Heart right ventricle (tissue), 16 donors: ENCODE data around the gene TINAG. TPM values are rescaled to one million over a fixed set of nuclear protein-coding genes. Genes with fewer than 3 reads are reported as not detected.

Source experiments
- ATAC-seq, 8 donors: fragments of 200-7000 bp; cut with Tn5 transposase; one replicate each; pipeline ENCODE4 v1.9.1; 2020; ENCODE audit warnings: mild to moderate bottlenecking in 8 of 8, moderate library complexity in 8 of 8, moderate number of reproducible peaks in 1 of 8
- DNase-seq, 2 donors: peaks; one replicate each; pipeline ENCODE4 v3.0.0-alpha.2; 2020
- H3K27ac ChIP-seq, 10 donors: fragments of 200-600 bp; sonication (generic) in 2 of 10; one replicate each; pipeline versions ENCODE4 v1.5.0 to v1.8.0; 2020 to 2022; ENCODE audit warnings: mild to moderate bottlenecking in 3 of 10
- H3K27me3 ChIP-seq, 7 donors: fragments of 200-600 bp; one replicate each; pipeline ENCODE4 v1.8.0; 2021 to 2022; ENCODE audit warnings: mild to moderate bottlenecking in 2 of 7
- H3K36me3 ChIP-seq, 9 donors: fragments of 200-600 bp; sonication (generic) in 1 of 9; one replicate each; pipeline versions ENCODE4 v1.5.0 to v1.8.0; 2020 to 2022; ENCODE audit warnings: mild to moderate bottlenecking in 2 of 9
- H3K4me1 ChIP-seq, 9 donors: fragments of 200-600 bp; sonication (generic) in 1 of 9; one replicate each; pipeline versions ENCODE4 v1.5.0 to v1.8.0; 2020 to 2022; ENCODE audit warnings: mild to moderate bottlenecking in 4 of 9
- H3K4me3 ChIP-seq, 10 donors: fragments of 200-600 bp; sonication (generic) in 2 of 10; one replicate each; pipeline versions ENCODE4 v1.5.0 to v1.8.0; 2020 to 2022; ENCODE audit warnings: mild to moderate bottlenecking in 7 of 10, moderate library complexity in 2 of 10
- H3K9me3 ChIP-seq, 11 donors: fragments of 200-600 bp in 10 of 11; sonication (generic) in 2 of 11; one replicate each; pipeline versions ENCODE4 v1.5.0 to v1.8.0; 2013 to 2022; ENCODE audit warnings: mild to moderate bottlenecking in 2 of 11, control low read depth in 1 of 11, moderate library complexity in 1 of 11
- CTCF ChIP-seq, 9 donors: fragments of 200-600 bp; sonication (generic) in 2 of 9; IDR thresholded peaks; one replicate each; pipeline versions ENCODE4 v1.5.0 to v1.8.0; 2021 to 2022; ENCODE audit warnings: antibody characterized with exemption in 9 of 9, mild to moderate bottlenecking in 5 of 9, moderate library complexity in 1 of 9
- WGBS, 2 donors: extraction: QIAGEN DNeasy Blood & Tissue Kit; methylation state at CpG; one replicate each; pipeline ENCODE4 v1.1.7; 2013; ENCODE audit warnings: inconsistent platforms in 1 of 2; 5-methylcytosine and 5-hydroxymethylcytosine counted together
- intact Hi-C, 10 donors: fragments of 100-400 bp; cut with DNase I; formaldehyde crosslinking; loops; one replicate each; pipeline versions ENCODE4 v1.11.1 to v1.14.2; 2022
- long read RNA-seq, 3 donors: library from polyadenylated mRNA; unstranded; transcript quantifications; one replicate each; pipeline ENCODE4 v2.0.0, GENCODE V29; 2020 to 2021
- polyA plus RNA-seq, 2 donors: library from polyadenylated mRNA; stranded (reverse); fragments of 200-250 nt; gene quantifications; one replicate each; pipeline ENCODE4 v1.2.3, GENCODE V29; 2013
- total RNA-seq, 10 donors: library from RNA; stranded (reverse); fragmentation: NEBNext Ultra II Directional in 3 of 10; extraction: Animal tissue kit (Norgen Biotek cat#: 25700) in 3 of 10; gene quantifications; one replicate each; pipeline versions ENCODE4 v1.2.1 to v1.2.4, GENCODE V29; 2021 to 2023
- donor health status: Arrhythmogenic right ventricular cardiomyopathy.
- donor health status: ischemic (EF 13 %, LVEDD 7.1; RV severe dilation, severe dysfunction).
- donor health status: healthy with polysubstance abuse.
- donor health status: DM: no; HTN: yes; CAD: no.
- donor health status: DM: no; HTN: no; CAD: no.
- donor health status: ischemic (EF 25% LVEDD 6.9; RV normal size, moderate dysfunction).
- donor health status: ischemic (EF 25% LVEDD 5.7; RV mildly dilated, moderate dysfunction).
- donor health status: healthy.
- donor health status: DM: yes; HTN: yes; CAD: no.
- donor health status: Ischemic cardiomyopathy.
- donor health status: ischemic (EF 35%, LVEDD 5.7; RV mildly dilated, moderate dysfunction).
- donor health status: nonischemic (EF 11% LVEDD 7.7; RV severe dilation, severe dysfunction).
- donor health status: DM: yes; HTN: yes; CAD: no.
- donor health status: PGD.
- donor health status: ischemic (EF 29% LVEDD 5.4; RV normal size, mild dysfunction).
- donor health status: nonischemic (EF 23%, LVEDD 6.1; RV moderate dilation, normal function).

Gene TINAG
- total RNA-seq (1 to 10 TPM in 1 of 10 donors, under 1 TPM in 7, not detected in 2; 0.22 to 1.0 (median 0.35) TPM), polyA plus RNA-seq (under 1 TPM; 0.04 to 0.22 TPM)
- long read RNA-seq, donor 1, result 0 reads
- long read RNA-seq, donor 2, result 0 reads
- long read RNA-seq, donor 3, result 0 reads

- no peak for TF ChIP-seq CTCF (IDR thresholded peaks at IDR 0.05)
- Histone ChIP-seq H3K36me3 (no peaks in the 10 kb centered on the region), H3K4me3 (no peak within 1 kb of the TSS), H3K27ac (no peak within 1 kb of the TSS), H3K27me3 (no peaks in the 10 kb centered on the region), H3K4me1 (no peaks in the 10 kb centered on the region), H3K9me3 (no peaks in the 10 kb centered on the region)
- WGBS, 2 donors, result 81 to 83% methylated on average over 10 of the region's 10 CpGs
- DNase-seq (no peak), ATAC-seq (no peak)
- intact Hi-C loops, result no loop called here
These were observed at the start of gene TINAG for GRCh38 chr6:54308289-54308985. Gene TINAG (plus strand): TSS chr6:54308441. CDS start chr6:54308551, 110 bp downstream.

- ATAC-seq (no peak), DNase-seq (no peak)
- TF ChIP-seq CTCF (IDR thresholded peaks at IDR 0.05), result no peak
- Histone ChIP-seq H3K27me3 (no peaks in the 10 kb centered on the region), H3K4me3 (no peak overlapping the region), H3K9me3 (no peaks in the 10 kb centered on the region), H3K36me3 (no peaks in the 10 kb centered on the region), H3K4me1 (peaks cover 0 to 44% (median 14%) of the 10 kb centered on the region in 9 donors), H3K27ac (no peak overlapping the region)
- intact Hi-C loops, result loop anchor here in 4 of 10 donors (10.0 kb wide), 1 partner anchor 275 kb away; no protein-coding TSS in a partner anchor
These were observed 48.2 kb upstream of the TINAG start for GRCh38 chr6:54260025-54260424.

GRCh38 chr6:54262499-54262898 is 45.7 kb upstream of the TINAG start:
- Histone ChIP-seq H3K27me3 (no peaks in the 10 kb centered on the region), H3K36me3 (no peaks in the 10 kb centered on the region), H3K9me3 (no peaks in the 10 kb centered on the region), H3K27ac (no peak overlapping the region), H3K4me1 (peaks cover 0 to 24% (median under 1%) of the 10 kb centered on the region in 9 donors), H3K4me3 (no peak overlapping the region)
- intact Hi-C loops, result loop anchor here in 4 of 10 donors (10.0 kb wide), 1 partner anchor 278 kb away; no protein-coding TSS in a partner anchor
- no peak for TF ChIP-seq CTCF (IDR thresholded peaks at IDR 0.05)
- 16 to 32% methylated on average over 1 of the region's 1 CpG for WGBS, 2 donors
- ATAC-seq (no peak), DNase-seq (no peak)

- Histone ChIP-seq H3K4me1 (peaks cover 0 to 20% (median 0%) of the 10 kb centered on the region in 9 donors), H3K36me3 (no peaks in the 10 kb centered on the region), H3K27ac (no peak overlapping the region), H3K27me3 (no peaks in the 10 kb centered on the region), H3K4me3 (no peak overlapping the region), H3K9me3 (no peaks in the 10 kb centered on the region)
- intact Hi-C loops, result loop anchor here in 4 of 10 donors (10.0 kb wide), 1 partner anchor 278 kb away; no protein-coding TSS in a partner anchor
- TF ChIP-seq CTCF (IDR thresholded peaks at IDR 0.05), result no peak
- WGBS, 2 donors, result 63 to 66% methylated on average over 2 of the region's 2 CpGs
- ATAC-seq (no peak), DNase-seq (no peak)
These were observed 45.3 kb upstream of the TINAG start for GRCh38 chr6:54262971-54263370.
